ENCODE data around the gene PLA2G2C.

The PLA2G2C gene

GRCh38 chr1:20211511-20211931 lies 25.2 kb upstream of the PLA2G2C start:
- Mint-ChIP-seq H3K27ac (peak overlapping the region in 1 of 3 experiments; percentile 51), H3K9me3 (no peaks in the 10 kb centered on the region), H3K4me1 (peaks cover 26% of the 10 kb centered on the region), H3K4me3 (no peak overlapping the region), H3K36me3 (ENCODE audit: low read depth) (no peaks in the 10 kb centered on the region), H3K27me3 (ENCODE audit: low read depth) (peaks cover 51% of the 10 kb centered on the region)
- TF ChIP-seq CTCF (IDR thresholded peaks at IDR 0.05; ENCODE audit: unreplicated experiment in 3 of 3), result no peak

GRCh38 chr1:20210736-20211460 lies 24.6 kb upstream of the PLA2G2C start:
- TF ChIP-seq CTCF (IDR thresholded peaks at IDR 0.05; ENCODE audit: unreplicated experiment in 3 of 3), result no peak
- Mint-ChIP-seq H3K9me3 (no peaks in the 10 kb centered on the region), H3K4me1 (peaks cover 26% of the 10 kb centered on the region), H3K36me3 (ENCODE audit: low read depth) (no peaks in the 10 kb centered on the region), H3K4me3 (no peak overlapping the region), H3K27ac (peak overlapping the region in 1 of 3 experiments; percentile 18), H3K27me3 (ENCODE audit: low read depth) (peaks cover 46% of the 10 kb centered on the region)

- Mint-ChIP-seq H3K9me3 (no peaks in the 10 kb centered on the region), H3K36me3 (ENCODE audit: low read depth) (no peaks in the 10 kb centered on the region), H3K27me3 (ENCODE audit: low read depth) (peaks cover 40% of the 10 kb centered on the region), H3K4me3 (no peak overlapping the region), H3K4me1 (peaks cover 26% of the 10 kb centered on the region), H3K27ac (no peak overlapping the region)
- no peak for TF ChIP-seq CTCF (IDR thresholded peaks at IDR 0.05; ENCODE audit: unreplicated experiment in 3 of 3)
These were observed 23.2 kb upstream of the PLA2G2C start for GRCh38 chr1:20209471-20209870.

GRCh38 chr1:20207546-20207945 lies 21.2 kb upstream of the PLA2G2C start:
- Mint-ChIP-seq H3K9me3 (no peaks in the 10 kb centered on the region), H3K4me1 (peaks cover 22% of the 10 kb centered on the region), H3K4me3 (no peak overlapping the region), H3K27me3 (ENCODE audit: low read depth) (peaks cover 25% of the 10 kb centered on the region), H3K36me3 (ENCODE audit: low read depth) (no peaks in the 10 kb centered on the region), H3K27ac (no peak overlapping the region)
- no peak for TF ChIP-seq CTCF (IDR thresholded peaks at IDR 0.05; ENCODE audit: unreplicated experiment in 3 of 3)

- no peak overlapping the region for H3K4me3 Mint-ChIP-seq
- H3K9me3 Mint-ChIP-seq, result no peaks in the 10 kb centered on the region
- no peaks in the 10 kb centered on the region for H3K36me3 Mint-ChIP-seq (ENCODE audit: low read depth)
- H3K4me1 Mint-ChIP-seq, result no peaks in the 10 kb centered on the region
- no peak overlapping the region for H3K27ac Mint-ChIP-seq
- no peak for TF ChIP-seq CTCF (IDR thresholded peaks at IDR 0.05; ENCODE audit: unreplicated experiment in 3 of 3)
- peaks cover 18% of the 10 kb centered on the region for H3K27me3 Mint-ChIP-seq (ENCODE audit: low read depth)
These were observed 15.8 kb upstream of the PLA2G2C start for GRCh38 chr1:20202166-20202565.

GRCh38 chr1:20200966-20201365 lies 14.6 kb upstream of the PLA2G2C start:
- Mint-ChIP-seq H3K4me3 (no peak overlapping the region), H3K9me3 (no peaks in the 10 kb centered on the region), H3K27ac (no peak overlapping the region), H3K27me3 (ENCODE audit: low read depth) (peaks cover 18% of the 10 kb centered on the region), H3K4me1 (no peaks in the 10 kb centered on the region), H3K36me3 (ENCODE audit: low read depth) (no peaks in the 10 kb centered on the region)
- no peak for TF ChIP-seq CTCF (IDR thresholded peaks at IDR 0.05; ENCODE audit: unreplicated experiment in 3 of 3)

Measured in nephron (organoid).